Mammary epithelial cell (primary cell): ENCODE data around the gene SLC8A3.

Source experiments
- EZH2 ChIP-seq: IDR thresholded peaks from 2 replicates; pipeline ENCODE4 v1.6.1; 2012; ENCODE audit warnings: low read length, inconsistent platforms, borderline replicate concordance
- TF ChIP-seq, protein P1 (sequence below), 2 donors: IDR thresholded peaks in 1 of 2; conservative IDR thresholded peaks in 1 of 2; 2 replicates each; pipeline ENCODE4 v1.5.1; 2011 to 2012; ENCODE audit warnings: inconsistent platforms in 2 of 2, low read length in 2 of 2, mild to moderate bottlenecking in 2 of 2, control low read depth in 1 of 2, low read depth in 1 of 2; ENCODE audit not compliant: insufficient read depth in 1 of 2; ENCODE audit errors: extremely low read depth in 1 of 2

GRCh38 chr14:70006699-70007098 is 182.1 kb downstream of the SLC8A3 start:
- TF ChIP-seq, protein P1, sequence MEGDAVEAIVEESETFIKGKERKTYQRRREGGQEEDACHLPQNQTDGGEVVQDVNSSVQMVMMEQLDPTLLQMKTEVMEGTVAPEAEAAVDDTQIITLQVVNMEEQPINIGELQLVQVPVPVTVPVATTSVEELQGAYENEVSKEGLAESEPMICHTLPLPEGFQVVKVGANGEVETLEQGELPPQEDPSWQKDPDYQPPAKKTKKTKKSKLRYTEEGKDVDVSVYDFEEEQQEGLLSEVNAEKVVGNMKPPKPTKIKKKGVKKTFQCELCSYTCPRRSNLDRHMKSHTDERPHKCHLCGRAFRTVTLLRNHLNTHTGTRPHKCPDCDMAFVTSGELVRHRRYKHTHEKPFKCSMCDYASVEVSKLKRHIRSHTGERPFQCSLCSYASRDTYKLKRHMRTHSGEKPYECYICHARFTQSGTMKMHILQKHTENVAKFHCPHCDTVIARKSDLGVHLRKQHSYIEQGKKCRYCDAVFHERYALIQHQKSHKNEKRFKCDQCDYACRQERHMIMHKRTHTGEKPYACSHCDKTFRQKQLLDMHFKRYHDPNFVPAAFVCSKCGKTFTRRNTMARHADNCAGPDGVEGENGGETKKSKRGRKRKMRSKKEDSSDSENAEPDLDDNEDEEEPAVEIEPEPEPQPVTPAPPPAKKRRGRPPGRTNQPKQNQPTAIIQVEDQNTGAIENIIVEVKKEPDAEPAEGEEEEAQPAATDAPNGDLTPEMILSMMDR (conservative IDR thresholded peaks at IDR 0.05 in 1 of 2, IDR thresholded peaks at IDR 0.05 in 1 of 2; ENCODE audit: extremely low read depth in 1 of 2, insufficient read depth in 1 of 2, low read depth in 1 of 2, low read length in 2 of 2): no peak
- TF ChIP-seq EZH2: no peak
